Body of pancreas (tissue), 4 donors: ENCODE results near the gene UQCRC1. TPM values are rescaled to one million over a fixed set of nuclear protein-coding genes. Genes with fewer than 3 reads are reported as not detected.
A peak's percentile ranks its signal among the peaks of the same experiment; 100 is the strongest.

Experiments
- ATAC-seq: fragments of 150-250 bp; one replicate; pipeline ENCODE4 v1.9.1; 2016
- DNase-seq, 4 donors: peaks; one replicate each; pipeline ENCODE4 v3.0.0-alpha.2; 2019
- H3K27ac ChIP-seq, 4 donors: fragments of 200-600 bp; sonication (generic); 1 replicate in 3 of 4; 2 replicates in 1 of 4; pipeline versions ENCODE4 v1.5.1 to v1.6.1; 2016 to 2019; ENCODE audit warnings: mild to moderate bottlenecking in 1 of 4, mixed read lengths in 1 of 4, moderate library complexity in 1 of 4
- H3K27me3 ChIP-seq, 2 donors: fragments of 200-600 bp; sonication (generic); one replicate each; pipeline ENCODE4 v1.6.0; 2016; ENCODE audit warnings: mild to moderate bottlenecking in 1 of 2
- H3K36me3 ChIP-seq, 2 donors: fragments of 200-600 bp; sonication (generic); replicated peaks in 1 of 2; 2 replicates each; pipeline ENCODE4 v1.5.1; 2016; ENCODE audit warnings: low read depth in 2 of 2; ENCODE audit not compliant: insufficient read depth in 1 of 2
- H3K4me1 ChIP-seq: fragments of 200-600 bp; sonication (generic); one replicate; pipeline ENCODE4 v1.6.0; 2016
- H3K4me3 ChIP-seq, 2 donors: fragments of 200-600 bp; sonication (generic); 1 replicate in 1 of 2; 2 replicates in 1 of 2; pipeline ENCODE4 v1.5.1; 2016 to 2019
- H3K9me3 ChIP-seq, 3 donors: fragments of 200-600 bp; sonication (generic); 1 replicate in 2 of 3; 2 replicates in 1 of 3; pipeline ENCODE4 v1.5.1; 2016
- CTCF ChIP-seq, 7 experiments: fragments of 450-650 bp in 4 of 7; fragments of 200-600 bp in 3 of 7; sonication (generic) in 3 of 7; IDR thresholded peaks; one replicate each; pipeline ENCODE4 v1.5.1; 2016 to 2019; ENCODE audit warnings: antibody characterized with exemption in 7 of 7
- POLR2A ChIP-seq, 3 donors: fragments of 450-650 bp; IDR thresholded peaks; one replicate each; pipeline ENCODE4 v1.6.1; 2016; ENCODE audit warnings: antibody characterized with exemption in 3 of 3, mild to moderate bottlenecking in 2 of 3
- WGBS, 2 donors: methylation state at CpG; one replicate each; pipeline ENCODE4 v1.1.5; 2017; 5-methylcytosine and 5-hydroxymethylcytosine counted together
- intact Hi-C: fragments of 100-400 bp; cut with DNase I; formaldehyde crosslinking; loops from one replicate; pipeline ENCODE4 v1.15.1; 2023
- total RNA-seq, 2 donors: library from RNA; depleted of rRNA; stranded (reverse); fragments of >200 nt; gene quantifications; one replicate each; pipeline ENCODE4 v1.1.0, GENCODE V29; 2016

The UQCRC1 gene
- total RNA-seq, 2 donors from 2014 or later: 92.9 to 161 TPM

- H3K9me3 ChIP-seq: no peaks in the 10 kb centered on the region
- no peaks in the 10 kb centered on the region for H3K36me3 ChIP-seq
- DNase-seq (peak; percentile 96 to 97 (median 97)), ATAC-seq (peak; percentile 99)
- H3K4me3 ChIP-seq: peak within 1 kb of the TSS; percentile 80 to 88
- TF ChIP-seq CTCF (IDR thresholded peaks at IDR 0.05): peak; percentile 14 to 64 (median 39)
- TF ChIP-seq POLR2A (IDR thresholded peaks at IDR 0.05): peak; percentile 50 to 77 (median 77)
- H3K27ac ChIP-seq: peak within 1 kb of the TSS; percentile 37 to 72 (median 62)
- H3K27me3 ChIP-seq: no peaks in the 10 kb centered on the region
- WGBS, 2 donors: 0% methylated on average over 68 of the region's 68 CpGs; no CpG with 5 or more reads in 1 of the 2 donors
- intact Hi-C loops: no loop called here
- H3K4me1 ChIP-seq: peaks cover 19% of the 10 kb centered on the region
Measured at GRCh38 chr3:48635222-48636021, 26.0 kb upstream of the UQCRC1 start, which contains the start of gene SLC26A6. Gene SLC26A6, minus strand, starts transcription at chr3:48635461. Its CDS starts 68 bp downstream, at chr3:48635393.

- peak overlapping the region; percentile 37 to 72 (median 62) for H3K27ac ChIP-seq
- no peaks in the 10 kb centered on the region for H3K27me3 ChIP-seq
- H3K36me3 ChIP-seq: no peaks in the 10 kb centered on the region
- no peaks in the 10 kb centered on the region for H3K9me3 ChIP-seq
- intact Hi-C loops: no loop called here
- H3K4me1 ChIP-seq: peaks cover 19% of the 10 kb centered on the region
- WGBS, 2 donors: 4 to 43% methylated on average over 2 to 29 of the region's 30 CpGs
- ATAC-seq (peak; percentile 8), DNase-seq (peak; percentile 48 to 60 (median 50))
- peak overlapping the region; percentile 80 to 88 for H3K4me3 ChIP-seq
- TF ChIP-seq CTCF (IDR thresholded peaks at IDR 0.05) (no peak), POLR2A (IDR thresholded peaks at IDR 0.05) (no peak)
Measured at GRCh38 chr3:48634661-48635221, 25.3 kb upstream of the UQCRC1 start.

GRCh38 chr3:48633743-48634142, 24.3 kb upstream of the UQCRC1 start:
- H3K9me3 ChIP-seq: no peaks in the 10 kb centered on the region
- H3K4me1 ChIP-seq: peaks cover 19% of the 10 kb centered on the region
- no peak overlapping the region for H3K4me3 ChIP-seq
- intact Hi-C loops: no loop called here
- DNase-seq: no peak
- no peak overlapping the region for H3K27ac ChIP-seq
- no peaks in the 10 kb centered on the region for H3K36me3 ChIP-seq
- ATAC-seq: no peak
- 93 to 100% methylated on average over 2 of the region's 2 CpGs for WGBS, 2 donors
- H3K27me3 ChIP-seq: no peaks in the 10 kb centered on the region
- no peak for TF ChIP-seq CTCF (IDR thresholded peaks at IDR 0.05)
- TF ChIP-seq POLR2A (IDR thresholded peaks at IDR 0.05): no peak

GRCh38 chr3:48633256-48633655, 23.8 kb upstream of the UQCRC1 start:
- Histone ChIP-seq H3K4me1 (peaks cover 19% of the 10 kb centered on the region), H3K36me3 (no peaks in the 10 kb centered on the region), H3K27me3 (no peaks in the 10 kb centered on the region), H3K27ac (no peak overlapping the region), H3K9me3 (no peaks in the 10 kb centered on the region), H3K4me3 (no peak overlapping the region)
- TF ChIP-seq CTCF (IDR thresholded peaks at IDR 0.05) (no peak), POLR2A (IDR thresholded peaks at IDR 0.05) (no peak)
- no peak for ATAC-seq
- WGBS, 2 donors: 88 to 95% methylated on average over 10 to 15 of the region's 15 CpGs
- intact Hi-C loops: no loop called here
- DNase-seq: no peak
